GM21529 (cell line): Measurements from ENCODE around the gene EFCAB12.

Experiments used
- ATAC-seq: cut with Tn5 transposase; IDR thresholded peaks from one replicate; pipeline ENCODE4 v1.9.1; 2021; ENCODE audit not compliant: unreplicated experiment

EFCAB12 gene

GRCh38 chr3:129428376-129429079 lies at the start of gene EFCAB12:
TSS of gene EFCAB12 (minus strand) at chr3:129428636. CDS start at chr3:129428488, 148 bp downstream.
- ATAC-seq = peak; percentile 88

DNA sequence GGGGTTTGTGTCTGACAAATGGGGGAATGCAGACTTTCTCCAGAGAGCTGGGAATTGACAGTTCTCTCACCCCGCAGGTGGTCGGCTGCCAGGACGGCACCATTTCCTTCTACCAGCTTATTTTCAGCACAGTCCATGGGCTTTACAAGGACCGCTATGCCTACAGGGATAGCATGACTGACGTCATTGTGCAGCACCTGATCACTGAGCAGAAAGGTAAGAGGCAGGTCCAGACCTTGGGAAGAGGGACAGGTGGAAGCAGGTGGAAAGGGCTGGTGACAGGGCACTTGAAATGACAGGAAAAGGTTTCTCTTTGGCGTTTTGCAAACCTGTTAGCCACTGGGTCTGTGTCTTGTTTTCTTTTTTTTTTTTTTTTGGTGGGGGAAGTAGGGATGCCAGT lies 48.1 kb upstream of the EFCAB12 start:
- ATAC-seq = no peak

DNA sequence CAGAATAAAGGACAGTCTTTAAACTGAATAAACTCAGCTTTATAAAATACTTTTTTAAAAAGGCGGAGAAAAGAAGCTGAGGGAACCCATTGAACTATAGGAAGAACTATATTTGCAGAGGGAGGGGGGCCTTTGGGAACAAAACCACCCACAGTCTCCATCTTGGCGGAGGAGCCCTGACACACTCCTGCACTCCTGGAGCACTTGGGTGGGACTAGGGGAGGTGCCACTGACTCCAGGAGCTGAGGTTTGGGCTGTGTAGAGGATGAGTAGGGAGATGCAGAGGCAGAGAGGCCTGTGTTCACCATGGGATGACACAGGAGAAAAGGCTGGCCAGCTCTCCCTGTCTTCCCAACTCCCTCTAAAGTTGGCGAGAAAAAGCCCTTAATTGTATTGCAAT lies 47.4 kb upstream of the EFCAB12 start:
- ATAC-seq = no peak

GRCh38 chr3:129474984-129475804 lies 46.8 kb upstream of the EFCAB12 start:
- no peak for ATAC-seq

DNA sequence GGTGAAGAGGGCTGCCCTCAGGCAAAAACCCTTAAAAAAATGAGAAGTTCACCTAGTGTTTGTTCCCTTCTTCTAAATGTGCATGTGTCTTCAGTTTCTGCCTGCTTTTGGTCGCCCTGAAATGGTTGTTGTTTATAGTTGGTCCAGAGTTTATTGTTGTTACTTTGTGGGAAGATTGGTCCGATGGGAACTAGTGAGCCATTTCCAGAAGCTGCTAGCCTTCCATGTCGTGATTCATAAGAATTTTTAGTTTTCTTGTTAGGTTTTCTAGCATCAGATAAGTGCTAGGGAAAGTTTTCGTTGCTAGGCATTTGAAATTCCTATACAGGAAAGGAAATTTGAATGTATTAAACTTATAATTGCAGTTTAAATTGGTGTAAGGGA lies 45.3 kb upstream of the EFCAB12 start:
- no peak for ATAC-seq

DNA sequence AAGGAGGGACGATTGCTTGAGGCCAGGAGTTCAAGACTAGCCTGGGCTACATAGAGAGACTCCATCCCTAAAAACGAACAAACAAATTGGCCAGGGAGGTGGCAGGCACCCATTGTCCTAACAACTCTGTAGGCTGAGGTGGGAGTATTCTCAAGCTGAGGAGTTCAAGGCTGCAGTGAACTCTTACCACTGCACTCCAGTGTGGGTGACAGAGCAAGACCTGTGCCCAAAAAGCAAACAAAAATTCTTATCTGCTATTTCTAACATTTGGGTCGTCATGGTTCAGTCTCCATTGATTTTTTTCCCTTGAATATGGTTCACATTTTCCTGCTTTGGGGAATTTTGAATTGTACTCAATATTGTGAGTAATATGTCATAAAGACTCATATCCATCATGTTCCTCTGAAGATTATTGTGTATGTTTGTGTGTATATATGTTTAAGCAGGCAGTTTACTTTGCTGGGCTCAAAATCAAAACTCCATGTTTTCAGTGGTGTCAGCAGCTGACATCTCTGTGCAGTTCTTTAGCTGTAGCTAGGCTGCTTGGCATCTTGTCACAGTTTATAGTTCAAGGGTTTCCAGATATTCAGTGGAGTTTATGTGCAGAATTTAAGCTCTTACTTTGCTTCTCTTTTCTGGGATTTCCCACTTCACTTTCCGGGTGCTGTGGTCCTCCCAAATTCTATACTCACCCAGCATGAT lies 44.8 kb upstream of the EFCAB12 start:
- no peak for ATAC-seq

GRCh38 chr3:129470861-129471260 lies 42.4 kb upstream of the EFCAB12 start:
- ATAC-seq = no peak

DNA sequence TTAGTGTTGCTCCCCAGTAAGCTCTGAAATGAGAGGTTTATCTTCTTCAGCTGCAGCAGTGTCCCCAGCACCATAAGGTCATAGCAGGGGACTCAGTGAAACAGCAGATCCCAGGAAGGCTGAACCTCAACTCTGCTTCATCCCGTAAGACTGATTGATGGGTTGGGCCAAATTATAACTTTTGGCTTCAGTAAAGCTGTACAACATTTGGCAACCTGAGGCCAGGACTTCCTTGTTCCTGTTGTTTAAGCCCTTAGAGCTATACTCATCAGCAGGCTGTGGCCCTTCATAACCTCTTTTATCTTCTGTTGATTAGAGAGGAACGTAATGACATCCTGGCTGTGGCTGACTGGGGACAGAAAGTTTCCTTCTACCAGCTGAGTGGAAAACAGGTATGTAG lies 40.6 kb upstream of the EFCAB12 start:
- ATAC-seq = no peak

- no peak for ATAC-seq
These were observed 39.5 kb upstream of the EFCAB12 start for GRCh38 chr3:129467932-129468331.

DNA sequence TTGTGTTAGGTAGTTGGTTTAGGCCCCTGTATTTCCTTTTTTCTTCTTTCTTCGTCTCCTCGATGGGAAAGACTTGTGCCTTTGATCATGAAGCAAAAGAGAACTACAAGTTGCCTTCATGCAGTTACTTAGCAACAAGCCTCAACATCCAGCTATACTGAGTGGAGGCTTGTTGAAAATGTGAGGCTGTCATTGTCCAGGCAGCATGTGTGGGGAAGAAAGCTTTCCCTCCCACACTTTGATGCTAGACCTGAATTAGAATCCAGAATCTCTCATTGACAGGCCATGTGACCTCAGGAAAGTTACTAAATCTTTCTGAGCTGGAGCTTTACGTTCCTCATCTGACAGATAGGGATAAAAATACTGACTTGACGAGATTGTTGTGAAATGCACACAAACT lies 35.3 kb upstream of the EFCAB12 start:
- ATAC-seq = no peak

GRCh38 chr3:129463094-129463493 lies 34.7 kb upstream of the EFCAB12 start:
- ATAC-seq = no peak

DNA sequence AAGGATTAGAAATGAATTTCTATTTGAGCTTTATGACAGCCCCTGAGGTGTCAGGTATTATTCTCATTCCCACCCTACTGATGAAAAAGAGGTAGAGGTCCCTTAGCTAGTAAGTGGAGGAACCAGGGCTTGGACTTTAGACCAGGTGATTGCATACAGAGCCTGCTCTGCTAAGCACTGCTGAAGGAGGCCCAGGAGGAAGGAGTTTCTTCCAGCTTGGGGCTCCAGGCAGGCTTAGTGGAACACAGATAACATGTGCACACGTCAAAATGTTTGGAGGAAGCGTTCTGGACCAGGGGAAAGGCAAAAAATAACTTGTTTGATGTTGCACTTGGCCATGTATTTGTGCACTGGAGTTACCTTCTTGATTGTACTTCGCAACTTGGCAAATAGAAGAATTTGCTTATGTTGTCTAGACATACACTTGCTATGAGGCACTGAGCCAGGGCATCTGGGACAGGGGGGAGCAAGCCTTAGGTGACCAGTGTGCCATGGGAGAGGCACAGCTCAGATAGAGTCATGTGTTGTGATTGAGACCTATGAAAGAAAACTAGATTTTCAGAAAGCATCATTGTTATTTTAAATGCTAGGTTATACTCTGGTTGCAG lies 34.0 kb upstream of the EFCAB12 start:
- ATAC-seq = no peak

DNA sequence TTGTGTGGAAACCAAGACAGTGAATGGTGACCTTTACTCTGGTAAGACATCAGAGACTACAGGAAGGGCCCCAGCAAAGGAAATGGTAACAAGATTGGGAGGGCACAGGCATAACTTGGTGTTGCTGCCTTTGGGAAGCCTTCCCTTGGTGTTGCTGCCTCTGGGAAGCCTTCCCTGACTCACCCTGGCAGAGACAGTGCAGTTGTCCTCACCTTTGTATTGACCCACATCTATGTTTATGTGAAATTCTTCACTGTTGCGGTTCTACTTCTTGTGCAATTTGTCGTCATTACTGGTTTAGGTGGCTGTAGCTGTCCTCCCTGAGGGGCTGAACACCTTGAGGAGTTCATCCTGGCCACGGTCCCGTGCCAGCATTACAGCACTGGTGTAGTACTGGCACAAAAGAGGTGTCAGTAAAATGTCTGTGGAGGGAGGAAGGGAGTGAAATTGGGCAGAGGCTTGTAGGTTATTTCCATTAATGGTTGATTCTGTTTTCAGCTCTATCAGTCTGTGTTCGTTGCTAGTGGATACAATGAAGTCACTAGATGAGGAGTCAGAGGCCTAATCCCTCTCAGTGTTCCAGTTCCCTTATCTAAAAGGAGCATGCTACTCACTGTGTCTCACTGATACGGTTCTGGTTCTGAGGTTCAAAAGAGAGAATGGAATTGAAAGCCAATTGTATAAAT lies 33.2 kb upstream of the EFCAB12 start:
- no peak for ATAC-seq

DNA sequence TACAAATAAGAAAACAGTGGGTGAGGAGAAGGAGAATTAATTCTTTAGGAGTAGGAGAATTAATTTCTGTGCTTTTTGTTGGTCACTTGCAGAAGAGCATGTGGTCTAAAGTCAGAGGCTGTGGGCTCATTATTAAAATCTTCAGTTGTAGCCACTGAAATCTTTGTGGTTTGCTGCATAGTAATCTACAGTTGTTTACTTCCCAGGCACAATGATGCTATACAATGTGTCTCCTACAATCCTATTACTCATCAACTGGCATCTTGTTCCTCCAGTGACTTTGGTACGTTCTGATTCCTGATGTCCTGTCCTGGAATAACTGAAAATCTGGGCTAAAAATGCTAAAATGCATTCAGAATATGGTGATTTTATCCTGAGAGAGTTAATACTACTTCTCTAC lies 32.6 kb upstream of the EFCAB12 start:
- ATAC-seq = no peak

GRCh38 chr3:129460572-129460971 lies 32.1 kb upstream of the EFCAB12 start:
- no peak for ATAC-seq

- ATAC-seq = no peak
These were observed 31.7 kb upstream of the EFCAB12 start for GRCh38 chr3:129460155-129460554.

GRCh38 chr3:129453732-129454131 lies 25.3 kb upstream of the EFCAB12 start:
- ATAC-seq = no peak

- ATAC-seq = no peak
These were observed 21.1 kb upstream of the EFCAB12 start for GRCh38 chr3:129449279-129450115.

GRCh38 chr3:129448186-129448895 lies 19.9 kb upstream of the EFCAB12 start:
- ATAC-seq = no peak
